ENCODE results near the gene CNN2. TPM values are rescaled to one million over a fixed set of nuclear protein-coding genes. Genes with fewer than 3 reads are reported as not detected.

CNN2 gene
- total and polyA plus RNA-seq, 2 of the 13 experiments (the other 11 are each of a cell fraction or from before 2014, with no cell fraction given) = 63.6 to 70.0 TPM

DNA sequence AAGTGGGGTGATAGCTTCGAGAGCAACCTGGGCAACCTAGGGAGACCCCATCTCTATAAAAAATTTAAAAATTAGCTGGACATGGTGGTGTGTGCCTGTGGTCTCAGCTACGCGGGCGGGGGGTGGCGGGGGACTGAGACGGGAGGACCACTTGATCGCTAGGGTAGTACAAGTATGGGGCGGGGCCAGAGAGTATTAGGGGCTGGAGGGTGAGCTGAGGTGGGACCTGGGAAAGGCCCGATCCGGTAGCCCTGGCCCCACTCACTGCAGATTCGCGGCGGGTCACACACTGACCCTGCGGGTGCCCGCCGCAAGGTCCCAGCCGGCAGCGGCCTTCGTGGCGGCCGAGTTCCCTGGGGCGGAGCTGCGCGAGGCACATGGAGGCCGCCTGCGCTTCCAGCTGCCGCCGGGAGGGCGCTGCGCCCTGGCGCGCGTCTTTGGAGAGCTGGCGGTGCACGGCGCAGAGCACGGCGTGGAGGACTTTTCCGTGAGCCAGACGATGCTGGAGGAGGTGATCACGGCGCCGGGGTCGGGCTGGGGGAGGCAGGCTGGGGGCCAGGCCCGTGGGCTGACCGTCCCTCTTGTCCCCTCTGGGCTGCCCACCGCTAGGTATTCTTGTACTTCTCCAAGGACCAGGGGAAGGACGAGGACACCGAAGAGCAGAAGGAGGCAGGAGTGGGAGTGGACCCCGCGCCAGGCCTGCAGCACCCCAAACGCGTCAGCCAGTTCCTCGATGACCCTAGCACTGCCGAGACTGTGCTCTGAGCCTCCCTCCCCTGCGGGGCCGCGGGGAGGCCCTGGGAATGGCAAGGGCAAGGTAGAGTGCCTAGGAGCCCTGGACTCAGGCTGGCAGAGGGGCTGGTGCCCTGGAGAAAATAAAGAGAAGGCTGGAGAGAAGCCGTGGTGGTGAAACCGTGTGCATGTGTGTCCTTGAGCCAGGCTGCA is 38.5 kb downstream of the CNN2 start (continued):
- TF ChIP-seq, protein P1, sequence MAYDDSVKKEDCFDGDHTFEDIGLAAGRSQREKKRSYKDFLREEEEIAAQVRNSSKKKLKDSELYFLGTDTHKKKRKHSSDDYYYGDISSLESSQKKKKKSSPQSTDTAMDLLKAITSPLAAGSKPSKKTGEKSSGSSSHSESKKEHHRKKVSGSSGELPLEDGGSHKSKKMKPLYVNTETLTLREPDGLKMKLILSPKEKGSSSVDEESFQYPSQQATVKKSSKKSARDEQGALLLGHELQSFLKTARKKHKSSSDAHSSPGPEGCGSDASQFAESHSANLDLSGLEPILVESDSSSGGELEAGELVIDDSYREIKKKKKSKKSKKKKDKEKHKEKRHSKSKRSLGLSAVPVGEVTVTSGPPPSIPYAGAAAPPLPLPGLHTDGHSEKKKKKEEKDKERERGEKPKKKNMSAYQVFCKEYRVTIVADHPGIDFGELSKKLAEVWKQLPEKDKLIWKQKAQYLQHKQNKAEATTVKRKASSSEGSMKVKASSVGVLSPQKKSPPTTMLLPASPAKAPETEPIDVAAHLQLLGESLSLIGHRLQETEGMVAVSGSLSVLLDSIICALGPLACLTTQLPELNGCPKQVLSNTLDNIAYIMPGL (CRISPR knock-in tag; IDR thresholded peaks at IDR 0.05; ENCODE audit: borderline replicate concordance in 1 of 2, low read depth in 1 of 2) = peak; percentile 61 to 84; a peak in 3 of 4 replicates
- TF ChIP-seq MYC (CRISPR knock-in tag; IDR thresholded peaks at IDR 0.05; ENCODE audit: borderline replicate concordance) (peak; percentile 87), ELF3 (CRISPR knock-in tag; IDR thresholded peaks at IDR 0.05) (0 out of 2 replicates have a peak, but pooled peaks have one; percentile 16), HMG20B (CRISPR knock-in tag; conservative IDR thresholded peaks at IDR 0.05) (no peak), ZNF484 (CRISPR knock-in tag; IDR thresholded peaks at IDR 0.05; ENCODE audit: borderline replicate concordance, low read depth) (0 out of 2 replicates have a peak, but pooled peaks have one; percentile 7), FOSL1 (CRISPR knock-in tag; IDR thresholded peaks at IDR 0.05; ENCODE audit: borderline replicate concordance) (no peak), NFE2 (CRISPR knock-in tag; IDR thresholded peaks at IDR 0.05) (no peak), SP1 (IDR thresholded peaks at IDR 0.05) (no peak), SP1 (CRISPR knock-in tag; IDR thresholded peaks at IDR 0.05) (0 out of 2 replicates have a peak, but pooled peaks have one; percentile 25), ZNF432 (CRISPR knock-in tag; IDR thresholded peaks at IDR 0.05; ENCODE audit: borderline replicate concordance) (no peak)
- TF ChIP-seq, protein P2, sequence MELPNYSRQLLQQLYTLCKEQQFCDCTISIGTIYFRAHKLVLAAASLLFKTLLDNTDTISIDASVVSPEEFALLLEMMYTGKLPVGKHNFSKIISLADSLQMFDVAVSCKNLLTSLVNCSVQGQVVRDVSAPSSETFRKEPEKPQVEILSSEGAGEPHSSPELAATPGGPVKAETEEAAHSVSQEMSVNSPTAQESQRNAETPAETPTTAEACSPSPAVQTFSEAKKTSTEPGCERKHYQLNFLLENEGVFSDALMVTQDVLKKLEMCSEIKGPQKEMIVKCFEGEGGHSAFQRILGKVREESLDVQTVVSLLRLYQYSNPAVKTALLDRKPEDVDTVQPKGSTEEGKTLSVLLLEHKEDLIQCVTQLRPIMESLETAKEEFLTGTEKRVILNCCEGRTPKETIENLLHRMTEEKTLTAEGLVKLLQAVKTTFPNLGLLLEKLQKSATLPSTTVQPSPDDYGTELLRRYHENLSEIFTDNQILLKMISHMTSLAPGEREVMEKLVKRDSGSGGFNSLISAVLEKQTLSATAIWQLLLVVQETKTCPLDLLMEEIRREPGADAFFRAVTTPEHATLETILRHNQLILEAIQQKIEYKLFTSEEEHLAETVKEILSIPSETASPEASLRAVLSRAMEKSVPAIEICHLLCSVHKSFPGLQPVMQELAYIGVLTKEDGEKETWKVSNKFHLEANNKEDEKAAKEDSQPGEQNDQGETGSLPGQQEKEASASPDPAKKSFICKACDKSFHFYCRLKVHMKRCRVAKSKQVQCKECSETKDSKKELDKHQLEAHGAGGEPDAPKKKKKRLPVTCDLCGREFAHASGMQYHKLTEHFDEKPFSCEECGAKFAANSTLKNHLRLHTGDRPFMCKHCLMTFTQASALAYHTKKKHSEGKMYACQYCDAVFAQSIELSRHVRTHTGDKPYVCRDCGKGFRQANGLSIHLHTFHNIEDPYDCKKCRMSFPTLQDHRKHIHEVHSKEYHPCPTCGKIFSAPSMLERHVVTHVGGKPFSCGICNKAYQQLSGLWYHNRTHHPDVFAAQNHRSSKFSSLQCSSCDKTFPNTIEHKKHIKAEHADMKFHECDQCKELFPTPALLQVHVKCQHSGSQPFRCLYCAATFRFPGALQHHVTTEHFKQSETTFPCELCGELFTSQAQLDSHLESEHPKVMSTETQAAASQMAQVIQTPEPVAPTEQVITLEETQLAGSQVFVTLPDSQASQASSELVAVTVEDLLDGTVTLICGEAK (IDR thresholded peaks at IDR 0.05) = no peak
- TF ChIP-seq, protein P2 (CRISPR knock-in tag; IDR thresholded peaks at IDR 0.05) = peak; percentile 56; the same call in 1 of the 2 replicates
- TF ChIP-seq, protein P3, sequence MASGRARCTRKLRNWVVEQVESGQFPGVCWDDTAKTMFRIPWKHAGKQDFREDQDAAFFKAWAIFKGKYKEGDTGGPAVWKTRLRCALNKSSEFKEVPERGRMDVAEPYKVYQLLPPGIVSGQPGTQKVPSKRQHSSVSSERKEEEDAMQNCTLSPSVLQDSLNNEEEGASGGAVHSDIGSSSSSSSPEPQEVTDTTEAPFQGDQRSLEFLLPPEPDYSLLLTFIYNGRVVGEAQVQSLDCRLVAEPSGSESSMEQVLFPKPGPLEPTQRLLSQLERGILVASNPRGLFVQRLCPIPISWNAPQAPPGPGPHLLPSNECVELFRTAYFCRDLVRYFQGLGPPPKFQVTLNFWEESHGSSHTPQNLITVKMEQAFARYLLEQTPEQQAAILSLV (CRISPR knock-in tag; IDR thresholded peaks at IDR 0.05; ENCODE audit: borderline replicate concordance) = no peak

Measured in HepG2 (cell line).